ENCODE results near the gene LEF1. TPM values are rescaled to one million over a fixed set of nuclear protein-coding genes. Genes with fewer than 3 reads are reported as not detected.

LEF1 gene
- total and polyA plus RNA-seq, 2 donors (not counting 3 experiments of a cell fraction or from before 2014, with no cell fraction given) = 0.46 TPM; not detected in 1

DNA sequence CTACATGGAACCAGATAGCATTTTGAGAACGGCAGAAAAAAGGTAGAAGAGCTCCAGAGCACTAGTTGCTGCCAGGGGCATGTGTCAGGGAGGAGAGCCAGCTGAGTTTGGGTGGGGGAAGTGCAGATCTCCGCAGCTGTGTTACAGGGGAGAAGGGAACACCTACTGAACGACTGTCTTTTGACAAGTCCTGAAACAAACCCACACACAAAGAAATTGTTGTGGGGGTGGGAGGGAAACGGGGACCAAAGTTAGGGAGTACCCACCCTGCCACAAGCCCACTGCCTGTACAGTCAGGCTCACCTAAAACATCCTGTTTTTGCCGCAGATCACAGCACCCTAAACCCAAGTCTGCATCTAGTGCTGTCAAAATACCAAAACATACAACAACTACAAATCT, 55.5 kb downstream of the LEF1 start:
- Histone ChIP-seq H3K4me1 (ENCODE audit: control insufficient read depth, extremely low read depth, insufficient read depth, low read length) (no peaks in the 10 kb centered on the region), H3K27me3 (ENCODE audit: control insufficient read depth in 2 of 2, insufficient read depth in 2 of 2, low read length in 2 of 2) (peaks cover 1 to 2% of the 10 kb centered on the region in 2 experiments), H3K9ac (replicated peaks; ENCODE audit: extremely low read depth, insufficient read depth, low read length) (no peak overlapping the region), H2AFZ (ENCODE audit: low read depth, low read length) (no peak overlapping the region), H3K79me2 (ENCODE audit: control insufficient read depth, insufficient read depth, low read length) (no peaks in the 10 kb centered on the region), H4K20me1 (replicated peaks; ENCODE audit: control insufficient read depth, extremely low read depth, insufficient read depth, low read length) (no peaks in the 10 kb centered on the region), H3K4me3 (replicated peaks in 1 of 3; ENCODE audit: insufficient read depth in 1 of 3, low read depth in 1 of 3, low read length in 3 of 3) (no peak overlapping the region), H3K27ac (ENCODE audit: insufficient read depth, low read depth, low read length) (no peak overlapping the region), H3K36me3 (ENCODE audit: control insufficient read depth in 2 of 2, extremely low read depth in 1 of 2, insufficient read depth in 2 of 2, low read length in 2 of 2) (no peaks in the 10 kb centered on the region), H3K9me3 (replicated peaks; ENCODE audit: control insufficient read depth, insufficient read depth, low read length) (no peaks in the 10 kb centered on the region), H3K4me2 (ENCODE audit: insufficient read depth, low read length) (no peak overlapping the region), H3K9me1 (replicated peaks; ENCODE audit: control insufficient read depth, extremely low read depth, insufficient read depth, low read length) (no peaks in the 10 kb centered on the region)
- dilution Hi-C loops (cut with MboI; ENCODE audit: extremely low pct_ligation_motif_present, low sequenced_read_pairs) (no loop called here), intact Hi-C loops (cut with micrococcal nuclease) (no loop called here)
- FAIRE-seq = no peak
- no TSS peak for BruUV-seq (replicated peaks)
- DNase-seq (ENCODE audit: low read depth, low spot score) = no peak
- POLR2A ChIA-PET = no interaction called here
- CTCF ChIA-PET = no interaction called here
- TF ChIP-seq FOS (IDR thresholded peaks at IDR 0.05; ENCODE audit: borderline replicate concordance, insufficient read depth, low read length) (no peak), POLR2AphosphoS5 (IDR thresholded peaks at IDR 0.05; ENCODE audit: insufficient read depth, low read depth, low read length) (no peak), MYC (IDR thresholded peaks at IDR 0.05; ENCODE audit: low read depth, low read length) (no peak), EZH2 (IDR thresholded peaks at IDR 0.05; ENCODE audit: borderline replicate concordance, low read depth, low read length, severe bottlenecking) (no peak), GATA2 (IDR thresholded peaks at IDR 0.05; ENCODE audit: insufficient read depth, insufficient read length, low read depth, low read length) (no peak), POLR2A (IDR thresholded peaks at IDR 0.05; ENCODE audit: low read depth, low read length) (no peak), JUN (IDR thresholded peaks at IDR 0.05; ENCODE audit: borderline replicate concordance, insufficient read depth, insufficient read length, low read depth) (no peak)
- TF ChIP-seq, protein P1, sequence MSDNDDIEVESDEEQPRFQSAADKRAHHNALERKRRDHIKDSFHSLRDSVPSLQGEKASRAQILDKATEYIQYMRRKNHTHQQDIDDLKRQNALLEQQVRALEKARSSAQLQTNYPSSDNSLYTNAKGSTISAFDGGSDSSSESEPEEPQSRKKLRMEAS (IDR thresholded peaks at IDR 0.05; ENCODE audit: insufficient read depth, insufficient read length) = no peak
- TF ChIP-seq, protein P2, sequence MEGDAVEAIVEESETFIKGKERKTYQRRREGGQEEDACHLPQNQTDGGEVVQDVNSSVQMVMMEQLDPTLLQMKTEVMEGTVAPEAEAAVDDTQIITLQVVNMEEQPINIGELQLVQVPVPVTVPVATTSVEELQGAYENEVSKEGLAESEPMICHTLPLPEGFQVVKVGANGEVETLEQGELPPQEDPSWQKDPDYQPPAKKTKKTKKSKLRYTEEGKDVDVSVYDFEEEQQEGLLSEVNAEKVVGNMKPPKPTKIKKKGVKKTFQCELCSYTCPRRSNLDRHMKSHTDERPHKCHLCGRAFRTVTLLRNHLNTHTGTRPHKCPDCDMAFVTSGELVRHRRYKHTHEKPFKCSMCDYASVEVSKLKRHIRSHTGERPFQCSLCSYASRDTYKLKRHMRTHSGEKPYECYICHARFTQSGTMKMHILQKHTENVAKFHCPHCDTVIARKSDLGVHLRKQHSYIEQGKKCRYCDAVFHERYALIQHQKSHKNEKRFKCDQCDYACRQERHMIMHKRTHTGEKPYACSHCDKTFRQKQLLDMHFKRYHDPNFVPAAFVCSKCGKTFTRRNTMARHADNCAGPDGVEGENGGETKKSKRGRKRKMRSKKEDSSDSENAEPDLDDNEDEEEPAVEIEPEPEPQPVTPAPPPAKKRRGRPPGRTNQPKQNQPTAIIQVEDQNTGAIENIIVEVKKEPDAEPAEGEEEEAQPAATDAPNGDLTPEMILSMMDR (IDR thresholded peaks at IDR 0.05; ENCODE audit: extremely low read depth in 1 of 2, insufficient read depth in 1 of 2, low read depth in 1 of 2, low read length in 2 of 2) = no peak

All from endothelial cell of umbilical vein (primary cell).